DND-41 (cell line): ENCODE measurements around the gene FSCN2.

Experiments used
- EZH2 ChIP-seq: IDR thresholded peaks from 3 replicates; pipeline ENCODE4 v1.6.1; 2012; ENCODE audit warnings: borderline replicate concordance, low read depth, mild to moderate bottlenecking, moderate library complexity, low read length, inconsistent platforms; ENCODE audit not compliant: severe bottlenecking
- TF ChIP-seq, protein P1 (sequence below): IDR thresholded peaks from 2 replicates; pipeline ENCODE4 v1.5.1; 2012; ENCODE audit warnings: borderline replicate concordance, low read length, moderate library complexity, mild to moderate bottlenecking; ENCODE audit not compliant: poor library complexity, severe bottlenecking; ENCODE audit errors: extremely low read depth

DNA sequence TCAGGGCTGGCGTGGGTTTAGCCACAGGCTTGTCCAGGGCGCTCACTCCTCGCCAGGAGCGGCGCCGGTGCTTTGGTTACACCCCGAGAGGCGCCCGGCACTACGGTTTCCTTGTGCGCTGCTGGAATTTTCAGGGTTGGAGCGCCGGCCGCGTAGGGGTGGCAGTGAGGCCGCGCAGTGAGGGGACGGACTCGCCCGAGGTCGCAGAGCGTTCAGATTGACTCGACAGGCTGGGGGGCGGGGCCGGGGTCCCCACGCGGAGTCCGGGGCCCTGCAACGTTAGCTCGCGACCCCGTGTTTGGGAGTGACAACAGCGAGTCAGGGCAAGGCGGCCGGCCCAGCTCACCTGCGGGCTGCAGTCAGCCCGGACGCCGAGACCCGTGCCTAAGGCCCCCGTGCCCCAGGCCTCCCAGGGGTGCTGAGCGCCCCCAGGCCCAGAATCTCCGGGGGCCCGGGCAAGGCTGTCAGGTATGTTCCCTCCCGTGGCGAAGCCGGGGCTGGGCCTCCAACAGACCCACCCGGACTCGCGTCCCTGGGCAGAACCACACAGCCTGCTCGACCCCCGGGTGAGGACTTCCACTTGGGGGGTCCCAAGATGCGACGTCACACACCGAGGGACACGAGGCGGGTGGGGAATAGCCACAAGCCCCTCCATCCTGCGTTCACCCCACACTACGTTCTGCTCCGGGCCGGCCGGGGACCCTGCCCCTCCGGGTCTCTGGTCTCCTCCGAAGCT, 14.3 kb upstream of the FSCN2 start:
- TF ChIP-seq, protein P1, sequence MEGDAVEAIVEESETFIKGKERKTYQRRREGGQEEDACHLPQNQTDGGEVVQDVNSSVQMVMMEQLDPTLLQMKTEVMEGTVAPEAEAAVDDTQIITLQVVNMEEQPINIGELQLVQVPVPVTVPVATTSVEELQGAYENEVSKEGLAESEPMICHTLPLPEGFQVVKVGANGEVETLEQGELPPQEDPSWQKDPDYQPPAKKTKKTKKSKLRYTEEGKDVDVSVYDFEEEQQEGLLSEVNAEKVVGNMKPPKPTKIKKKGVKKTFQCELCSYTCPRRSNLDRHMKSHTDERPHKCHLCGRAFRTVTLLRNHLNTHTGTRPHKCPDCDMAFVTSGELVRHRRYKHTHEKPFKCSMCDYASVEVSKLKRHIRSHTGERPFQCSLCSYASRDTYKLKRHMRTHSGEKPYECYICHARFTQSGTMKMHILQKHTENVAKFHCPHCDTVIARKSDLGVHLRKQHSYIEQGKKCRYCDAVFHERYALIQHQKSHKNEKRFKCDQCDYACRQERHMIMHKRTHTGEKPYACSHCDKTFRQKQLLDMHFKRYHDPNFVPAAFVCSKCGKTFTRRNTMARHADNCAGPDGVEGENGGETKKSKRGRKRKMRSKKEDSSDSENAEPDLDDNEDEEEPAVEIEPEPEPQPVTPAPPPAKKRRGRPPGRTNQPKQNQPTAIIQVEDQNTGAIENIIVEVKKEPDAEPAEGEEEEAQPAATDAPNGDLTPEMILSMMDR: no peak
- no peak for TF ChIP-seq EZH2
